C4-2B (cell line): ENCODE data around the gene GPR142.

ENCODE experiments used
- ZFX ChIP-seq: fragments of 450-650 bp; IDR thresholded peaks from 2 replicates; pipeline ENCODE4 v1.6.1; 2017
- TF ChIP-seq, protein P1 (sequence below): fragments of 450-650 bp; conservative IDR thresholded peaks from 2 replicates; pipeline ENCODE4 v1.5.1; 2017; ENCODE audit warnings: mild to moderate bottlenecking

DNA sequence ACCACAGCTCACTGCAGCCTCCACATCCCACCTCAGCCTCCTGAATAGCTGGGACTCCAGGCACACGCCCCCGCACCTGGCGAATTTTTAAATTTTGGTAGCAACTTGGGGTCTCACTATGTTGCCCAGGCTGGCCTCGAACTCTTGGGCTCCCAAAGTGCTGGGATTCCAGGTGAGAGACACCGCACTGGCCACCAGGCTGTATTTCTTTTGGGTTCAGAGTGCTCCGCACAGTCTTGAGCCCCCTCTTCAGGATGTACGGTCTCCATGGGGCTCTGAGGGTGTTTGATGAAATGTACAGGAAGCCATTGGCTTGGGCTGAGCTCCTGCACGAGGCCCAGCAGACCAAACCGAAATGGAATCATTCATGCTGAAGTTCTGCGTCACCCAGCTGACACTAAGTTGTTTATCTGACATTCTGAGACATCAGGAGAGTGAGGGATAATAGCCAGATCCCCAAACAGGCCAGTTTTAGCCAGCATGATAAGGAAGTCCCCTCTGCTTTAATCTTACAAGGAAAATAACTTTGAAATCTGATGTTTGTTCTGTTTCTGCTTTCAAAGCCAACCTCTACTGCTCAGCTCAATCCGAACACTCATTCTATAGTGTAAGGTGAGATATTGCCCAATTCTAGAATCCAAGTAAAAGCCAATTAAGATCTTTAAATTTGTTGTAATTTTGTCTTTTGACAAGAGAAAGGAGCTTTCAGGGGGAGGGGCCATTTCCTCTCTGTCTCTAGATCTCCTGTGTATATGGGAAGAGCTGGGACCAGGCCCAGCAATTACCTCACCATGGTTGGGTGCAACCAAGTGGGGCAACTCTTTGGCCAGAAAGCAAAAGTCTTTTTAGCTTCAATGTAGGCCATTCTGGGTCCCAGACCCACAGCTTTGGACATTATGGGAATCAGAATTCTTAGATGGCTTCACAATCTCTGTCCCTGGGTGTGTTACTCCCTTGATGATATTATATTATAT lies 23.7 kb downstream of the GPR142 start:
- TF ChIP-seq, protein P1, sequence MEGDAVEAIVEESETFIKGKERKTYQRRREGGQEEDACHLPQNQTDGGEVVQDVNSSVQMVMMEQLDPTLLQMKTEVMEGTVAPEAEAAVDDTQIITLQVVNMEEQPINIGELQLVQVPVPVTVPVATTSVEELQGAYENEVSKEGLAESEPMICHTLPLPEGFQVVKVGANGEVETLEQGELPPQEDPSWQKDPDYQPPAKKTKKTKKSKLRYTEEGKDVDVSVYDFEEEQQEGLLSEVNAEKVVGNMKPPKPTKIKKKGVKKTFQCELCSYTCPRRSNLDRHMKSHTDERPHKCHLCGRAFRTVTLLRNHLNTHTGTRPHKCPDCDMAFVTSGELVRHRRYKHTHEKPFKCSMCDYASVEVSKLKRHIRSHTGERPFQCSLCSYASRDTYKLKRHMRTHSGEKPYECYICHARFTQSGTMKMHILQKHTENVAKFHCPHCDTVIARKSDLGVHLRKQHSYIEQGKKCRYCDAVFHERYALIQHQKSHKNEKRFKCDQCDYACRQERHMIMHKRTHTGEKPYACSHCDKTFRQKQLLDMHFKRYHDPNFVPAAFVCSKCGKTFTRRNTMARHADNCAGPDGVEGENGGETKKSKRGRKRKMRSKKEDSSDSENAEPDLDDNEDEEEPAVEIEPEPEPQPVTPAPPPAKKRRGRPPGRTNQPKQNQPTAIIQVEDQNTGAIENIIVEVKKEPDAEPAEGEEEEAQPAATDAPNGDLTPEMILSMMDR: no peak
- no peak for TF ChIP-seq ZFX
